ENCODE data around the gene RAE1. TPM values are rescaled to one million over a fixed set of nuclear protein-coding genes. Genes with fewer than 3 reads are reported as not detected.
A peak's percentile ranks its signal among the peaks of the same experiment; 100 is the strongest.

The RAE1 gene
- total and polyA plus RNA-seq, 12 donors, result 6.2 to 19.9 (median 15.5) TPM

- 68 to 89% methylated on average over 1 of the region's 1 CpG for WGBS, 2 donors
- Histone ChIP-seq H3K4me1 (no peaks in the 10 kb centered on the region), H3K4me3 (no peak overlapping the region), H3K27me3 (peaks cover 0 to 74% (median 65%) of the 10 kb centered on the region in 7 donors), H3K36me3 (no peaks in the 10 kb centered on the region), H3K27ac (no peak overlapping the region), H3K9me3 (no peaks in the 10 kb centered on the region)
- ATAC-seq (no peak), DNase-seq (no peak)
- TF ChIP-seq CTCF (IDR thresholded peaks at IDR 0.05), result peak in 1 of 9 donors; percentile 16
- intact Hi-C loops (cut with DNase I), result loop anchor here in 2 of 10 donors (5.0 kb wide), 1 partner anchor 240 kb away; no protein-coding TSS in a partner anchor
These were observed 18.7 kb upstream of the RAE1 start for GRCh38 chr20:57332105-57333089.

- Histone ChIP-seq H3K4me3 (no peak overlapping the region), H3K4me1 (no peaks in the 10 kb centered on the region), H3K9me3 (no peaks in the 10 kb centered on the region), H3K36me3 (no peaks in the 10 kb centered on the region), H3K27ac (no peak overlapping the region), H3K27me3 (peaks cover 0 to 83% (median 61%) of the 10 kb centered on the region in 7 donors)
- WGBS, 2 donors, result 76 to 82% methylated on average over 2 of the region's 2 CpGs
- DNase-seq, result no peak
- peak in 1 of 9 donors; percentile 12 for TF ChIP-seq CTCF (IDR thresholded peaks at IDR 0.05)
- intact Hi-C loops (cut with DNase I), result no loop called here
- no peak for ATAC-seq
These were observed 15.7 kb upstream of the RAE1 start for GRCh38 chr20:57335392-57335791.

GRCh38 chr20:57341663-57342062 lies 9.4 kb upstream of the RAE1 start:
- no peak for TF ChIP-seq CTCF (IDR thresholded peaks at IDR 0.05)
- Histone ChIP-seq H3K36me3 (no peaks in the 10 kb centered on the region), H3K27ac (no peak overlapping the region), H3K4me1 (no peaks in the 10 kb centered on the region), H3K4me3 (no peak overlapping the region), H3K27me3 (peaks cover 0 to 68% (median 20%) of the 10 kb centered on the region in 7 donors), H3K9me3 (no peaks in the 10 kb centered on the region)
- DNase-seq, result no peak
- intact Hi-C loops (cut with DNase I), result loop anchor here in 2 of 10 donors (5.0 to 10.0 kb wide), 3 partner anchors 249 to 797 kb away; no protein-coding TSS in a partner anchor
- 64 to 67% methylated on average over 2 of the region's 2 CpGs for WGBS, 2 donors
- ATAC-seq, result no peak

GRCh38 chr20:57342829-57343228 lies 8.2 kb upstream of the RAE1 start:
- 58 to 63% methylated on average over 2 of the region's 2 CpGs for WGBS, 2 donors
- no peak for DNase-seq
- intact Hi-C loops (cut with DNase I), result loop anchor here in 2 of 10 donors (5.0 to 10.0 kb wide), 3 partner anchors 251 to 798 kb away; no protein-coding TSS in a partner anchor

More at GRCh38 chr20:57342829-57343228, 8.2 kb upstream of the RAE1 start:
- no peaks in the 10 kb centered on the region for H3K36me3 ChIP-seq
- no peaks in the 10 kb centered on the region for H3K4me1 ChIP-seq
- TF ChIP-seq CTCF (IDR thresholded peaks at IDR 0.05), result no peak
- no peak for ATAC-seq
- no peaks in the 10 kb centered on the region for H3K9me3 ChIP-seq
- no peak overlapping the region for H3K27ac ChIP-seq
- H3K4me3 ChIP-seq, result no peak overlapping the region
- peaks cover 0 to 62% (median 13%) of the 10 kb centered on the region in 7 donors for H3K27me3 ChIP-seq

Data from heart right ventricle (tissue), 16 donors.